HL-60 (cell line): ENCODE measurements around the gene PRELID2.

Source experiments
- CTCF ChIP-seq: IDR thresholded peaks from one replicate; pipeline ENCODE4 v1.5.1; 2011; ENCODE audit warnings: low read length, control low read depth, inconsistent platforms; ENCODE audit not compliant: insufficient read depth
- REST ChIP-seq: IDR thresholded peaks from 2 replicates; pipeline ENCODE4 v1.6.1; 2012; ENCODE audit warnings: low read depth; ENCODE audit not compliant: insufficient replicate concordance

DNA sequence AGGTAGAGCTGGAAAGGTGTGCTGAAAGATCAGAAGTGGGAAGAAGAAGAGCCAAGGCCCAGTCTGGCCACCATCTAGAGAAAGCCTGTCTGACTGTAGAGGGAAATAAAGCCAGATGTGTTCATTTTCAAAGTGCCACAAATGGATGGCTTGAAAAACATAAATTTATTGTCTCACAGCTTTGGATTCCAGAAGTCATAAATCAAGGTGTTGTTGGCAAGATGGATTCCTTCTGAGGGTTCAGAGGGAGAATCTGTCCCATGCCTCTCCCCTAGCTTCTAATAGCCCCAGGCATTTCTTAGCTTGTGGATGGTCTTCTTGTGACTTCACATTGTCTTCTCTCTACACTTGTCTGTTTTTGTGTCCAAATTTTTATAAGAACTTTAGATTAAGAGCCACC, 6.2 kb upstream of the PRELID2 start:
- TF ChIP-seq CTCF (no peak), REST (no peak)
